Stimulated activated CD4-positive, alpha-beta T cell treated with anti-CD3 and anti-CD28 coated beads, Interleukin-2, amount 100 ng/mL, for 48 hours (primary cell): Measurements from ENCODE around the gene MEN1.

ENCODE experiments used
- DNase-seq, 2 donors: peaks; one replicate each; pipeline ENCODE4 v3.0.0-alpha.2; 2020

The MEN1 gene

GRCh38 chr11:64778223-64778472 lies 32.2 kb downstream of the MEN1 start:
- no peak for DNase-seq

GRCh38 chr11:64777449-64778222 lies 32.7 kb downstream of the MEN1 start:
- peak; percentile 70 to 79 for DNase-seq

GRCh38 chr11:64776875-64777274 lies 33.5 kb downstream of the MEN1 start:
- DNase-seq: no peak

DNA sequence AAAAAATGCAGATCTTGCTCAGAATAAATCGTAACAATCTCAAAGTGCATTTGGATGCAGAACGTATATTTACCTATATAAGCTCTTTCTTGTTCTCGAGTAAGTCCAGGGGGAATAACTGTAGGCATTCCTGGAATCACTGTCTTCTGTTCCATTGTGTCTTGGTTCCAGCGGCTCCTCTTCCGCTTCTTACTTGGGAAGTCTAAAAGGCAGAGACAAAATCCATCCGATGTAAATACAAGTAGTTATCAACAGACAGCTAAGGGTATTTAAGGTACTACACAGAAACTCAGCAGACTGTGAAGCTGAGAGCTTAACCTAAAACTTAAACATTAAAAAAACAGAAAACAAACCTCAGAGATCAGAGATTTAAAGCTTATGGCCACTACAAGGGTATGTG lies 33.9 kb downstream of the MEN1 start:
- no peak for DNase-seq

DNA sequence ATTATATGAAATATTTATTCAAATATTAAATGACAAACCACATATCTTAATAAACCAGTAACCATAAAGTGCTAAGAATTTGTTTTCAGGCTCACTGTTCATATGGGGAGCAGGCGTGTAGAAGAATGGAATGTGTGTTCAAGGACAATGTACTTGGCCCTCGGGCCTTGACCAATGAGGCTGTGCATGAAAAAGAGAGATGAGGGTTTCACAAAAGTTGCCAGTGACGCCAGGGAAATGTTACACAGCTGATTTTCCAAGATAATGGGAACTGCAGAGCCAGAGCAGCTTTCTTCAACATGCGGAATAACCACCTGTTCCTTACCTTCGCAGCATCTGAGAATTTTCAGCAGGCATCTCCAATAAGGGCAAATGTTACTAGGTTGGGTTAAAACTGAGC lies 36.2 kb downstream of the MEN1 start:
- DNase-seq: no peak

GRCh38 chr11:64772303-64773018 lies 37.9 kb downstream of the MEN1 start:
- no peak for DNase-seq

DNA sequence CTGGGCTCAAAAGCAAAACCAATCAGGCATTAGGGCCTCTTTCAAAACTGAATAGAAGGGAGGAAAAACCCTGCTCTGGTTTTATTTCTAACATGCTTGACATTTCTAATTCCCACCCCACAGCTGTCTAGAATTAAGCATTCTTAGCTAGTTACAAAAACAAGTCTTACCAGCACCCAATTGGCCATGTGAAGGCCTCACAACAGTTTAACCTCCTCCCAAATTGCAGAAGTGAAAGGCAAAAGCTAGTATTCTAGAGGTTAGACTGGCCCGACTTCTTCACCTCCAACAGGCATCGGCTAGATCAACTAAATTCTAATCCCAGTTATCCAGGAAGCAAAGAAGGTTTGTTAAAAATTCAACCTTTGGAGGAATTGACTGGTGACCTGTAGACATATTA lies 38.5 kb downstream of the MEN1 start:
- no peak for DNase-seq

GRCh38 chr11:64770120-64770519 lies 40.2 kb downstream of the MEN1 start:
- no peak for DNase-seq

GRCh38 chr11:64769283-64769682 lies 41.1 kb downstream of the MEN1 start:
- DNase-seq: no peak

- DNase-seq: no peak
Measured at GRCh38 chr11:64768300-64768694, 42.1 kb downstream of the MEN1 start.

DNA sequence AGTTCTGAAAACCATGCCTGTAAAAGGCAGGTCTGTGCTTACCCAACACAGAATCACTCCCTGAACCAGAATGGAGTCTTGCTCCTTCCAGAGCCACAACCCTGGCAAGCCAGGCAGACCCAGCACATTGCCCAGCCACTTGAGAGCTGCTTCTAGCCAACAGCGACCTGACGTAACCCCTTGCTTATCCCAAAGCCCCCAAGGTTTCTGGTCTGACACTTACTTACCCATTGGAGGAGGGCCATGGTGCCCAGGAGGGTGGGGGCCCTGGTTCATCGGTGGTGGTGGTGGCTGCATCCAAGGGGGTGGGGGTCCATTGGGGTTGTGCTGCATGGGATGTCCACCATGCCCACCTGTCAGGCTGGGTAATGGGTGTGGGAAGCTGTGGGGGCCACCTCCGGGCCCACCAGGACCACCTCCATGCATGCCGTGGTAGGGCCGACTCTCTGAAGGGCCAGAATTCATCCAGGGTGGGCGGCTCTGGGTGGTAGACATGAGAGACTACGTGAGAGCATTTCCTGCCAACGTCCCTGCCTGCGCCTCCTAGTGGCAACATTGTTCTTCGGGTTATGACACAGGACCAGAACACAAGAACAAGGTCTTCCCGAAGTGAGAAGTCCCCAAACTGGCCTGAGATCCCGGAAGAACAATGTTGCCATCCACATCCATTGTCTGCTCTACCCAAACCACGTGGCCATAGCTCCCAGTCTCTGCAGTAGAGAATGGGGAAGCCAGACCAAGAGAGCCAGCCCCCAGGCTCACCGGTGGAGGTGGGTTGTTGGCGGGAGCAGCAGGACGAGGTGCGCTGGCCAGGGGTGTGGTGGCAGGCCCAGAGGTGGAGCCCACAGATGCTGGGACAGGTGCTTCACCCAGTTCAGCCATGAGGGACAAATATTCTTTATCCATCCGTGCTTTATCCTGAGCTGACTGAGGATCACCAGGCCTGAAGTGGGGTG lies 42.7 kb downstream of the MEN1 start:
- peak; percentile 85 to 86 for DNase-seq

DNA sequence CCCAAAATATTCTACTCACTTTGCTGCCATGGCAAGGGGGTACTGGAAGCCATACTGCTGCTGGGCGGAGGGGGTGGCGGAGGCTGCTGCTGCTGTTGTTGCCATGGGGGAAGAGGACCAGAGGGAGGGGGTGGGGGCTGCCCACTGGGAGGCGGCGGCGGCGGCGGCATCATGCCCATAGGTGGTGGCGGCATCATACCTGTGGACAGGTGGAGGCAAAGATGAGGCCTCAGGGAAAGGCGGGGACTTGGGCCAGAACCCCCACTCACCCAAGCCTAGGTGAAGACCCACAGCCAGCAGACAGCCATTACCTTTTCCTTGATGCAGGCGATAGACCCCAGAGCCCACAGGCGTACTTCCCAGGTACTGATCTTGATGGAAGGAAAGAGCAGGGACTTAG lies 43.5 kb downstream of the MEN1 start:
- DNase-seq: no peak

- no peak for DNase-seq
Measured at GRCh38 chr11:64765851-64766665, 44.3 kb downstream of the MEN1 start.

GRCh38 chr11:64765291-64765850 lies 45.0 kb downstream of the MEN1 start:
- DNase-seq: no peak

DNA sequence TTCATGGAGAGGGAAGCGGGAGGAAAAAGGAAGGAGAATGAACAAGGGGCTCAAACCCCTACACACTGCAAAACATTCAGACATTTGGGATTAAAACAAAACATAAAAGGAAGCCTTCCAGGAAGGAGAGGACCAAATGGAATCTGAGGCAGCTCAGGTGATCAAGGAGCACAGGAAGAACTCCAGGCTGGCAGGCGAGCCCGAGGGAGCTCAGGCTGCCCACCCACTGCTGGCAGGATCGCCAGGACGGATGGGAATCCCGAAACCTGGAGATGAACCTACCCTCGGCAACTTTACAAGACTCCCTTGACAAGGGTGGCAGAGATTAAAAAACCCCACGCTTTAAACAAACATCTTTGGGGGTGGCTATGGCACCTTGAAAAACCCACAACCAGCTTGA lies 45.6 kb downstream of the MEN1 start:
- DNase-seq: no peak

- no peak for DNase-seq
Measured at GRCh38 chr11:64764040-64764611, 46.2 kb downstream of the MEN1 start.

DNA sequence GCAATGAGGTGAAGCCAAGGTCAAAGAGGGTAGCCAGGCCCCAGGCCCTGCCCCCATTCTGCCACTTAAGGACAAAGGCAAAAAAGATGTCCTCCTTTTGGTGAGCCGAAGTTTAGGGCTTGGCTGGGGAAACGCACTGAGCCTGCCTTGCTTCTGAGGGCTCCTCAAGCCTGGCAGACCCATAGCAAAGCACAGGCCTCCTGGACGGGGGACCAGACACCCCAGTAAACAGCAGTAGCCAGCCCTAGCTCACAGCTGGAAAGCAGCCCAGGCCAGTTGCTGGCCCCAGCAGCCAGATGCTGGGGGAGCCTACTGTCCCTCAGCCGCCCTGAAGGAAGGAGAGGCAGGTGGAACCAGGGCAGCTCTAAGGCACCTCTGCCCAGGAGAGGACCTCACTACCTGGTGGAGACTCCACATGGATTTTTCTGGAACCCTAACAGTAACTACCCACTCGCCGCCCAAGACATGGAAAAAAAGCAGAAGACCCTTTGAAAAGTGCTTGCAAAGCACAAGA lies 46.8 kb downstream of the MEN1 start:
- no peak for DNase-seq

DNA sequence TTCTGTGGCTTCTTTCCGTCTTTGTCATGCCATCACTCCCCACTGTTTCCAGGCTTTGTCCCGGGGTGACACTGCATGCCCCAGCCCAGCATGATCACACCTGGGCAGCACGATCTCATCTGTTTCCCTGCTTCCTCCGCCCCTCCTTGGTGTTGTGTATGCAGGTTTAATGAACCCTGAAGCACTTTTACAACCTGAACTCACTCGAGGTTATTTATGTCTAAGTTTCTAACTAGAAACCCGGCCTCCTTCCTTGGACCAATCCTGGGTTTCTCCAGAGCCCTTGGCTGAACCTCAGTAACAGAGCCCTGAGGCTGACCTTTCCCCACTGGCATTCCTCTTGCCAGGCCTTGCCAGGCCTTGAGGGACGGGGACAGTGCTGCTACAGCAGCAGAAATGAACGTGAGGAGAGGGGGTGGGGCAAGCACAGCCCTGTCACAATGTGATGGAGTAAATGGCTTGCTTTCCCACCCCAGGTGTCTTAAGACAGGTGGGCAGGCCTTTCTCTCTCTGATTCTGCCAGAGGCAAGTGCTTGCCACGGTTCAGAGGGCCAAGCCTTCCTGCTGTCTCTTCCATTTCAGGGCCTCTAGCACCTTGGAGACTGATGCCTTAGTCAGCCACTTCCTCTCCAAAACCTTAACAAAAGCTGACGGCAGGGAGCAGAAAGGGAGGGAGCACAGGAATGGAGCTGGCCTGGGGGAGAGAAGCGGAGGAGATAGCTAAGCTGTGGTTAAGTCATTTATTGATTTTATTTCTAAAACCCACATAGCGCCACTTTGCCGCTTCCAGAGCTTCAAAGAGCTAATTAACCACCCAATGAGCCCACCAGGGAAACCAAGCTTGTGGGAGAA lies 47.5 kb downstream of the MEN1 start:
- no peak for DNase-seq

DNA sequence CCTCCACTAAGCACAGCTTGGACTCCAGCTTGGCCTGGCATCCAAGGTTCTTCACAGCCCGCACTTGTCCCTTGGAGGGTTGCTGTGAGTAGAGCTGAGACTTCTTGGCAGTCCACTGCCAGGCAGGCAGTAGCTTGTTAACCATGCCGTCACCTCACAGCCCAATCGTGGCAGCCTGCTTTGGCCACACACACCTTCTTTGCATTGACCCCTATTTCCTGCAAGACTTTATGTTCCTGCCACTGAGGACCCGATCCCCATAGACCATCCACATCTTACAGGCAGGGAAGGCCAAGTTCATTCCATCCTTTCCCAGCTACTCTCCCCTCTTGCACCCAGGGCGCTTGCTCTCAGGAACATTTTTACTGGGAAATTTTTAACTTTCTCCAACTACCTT lies 48.1 kb downstream of the MEN1 start:
- no peak for DNase-seq

DNA sequence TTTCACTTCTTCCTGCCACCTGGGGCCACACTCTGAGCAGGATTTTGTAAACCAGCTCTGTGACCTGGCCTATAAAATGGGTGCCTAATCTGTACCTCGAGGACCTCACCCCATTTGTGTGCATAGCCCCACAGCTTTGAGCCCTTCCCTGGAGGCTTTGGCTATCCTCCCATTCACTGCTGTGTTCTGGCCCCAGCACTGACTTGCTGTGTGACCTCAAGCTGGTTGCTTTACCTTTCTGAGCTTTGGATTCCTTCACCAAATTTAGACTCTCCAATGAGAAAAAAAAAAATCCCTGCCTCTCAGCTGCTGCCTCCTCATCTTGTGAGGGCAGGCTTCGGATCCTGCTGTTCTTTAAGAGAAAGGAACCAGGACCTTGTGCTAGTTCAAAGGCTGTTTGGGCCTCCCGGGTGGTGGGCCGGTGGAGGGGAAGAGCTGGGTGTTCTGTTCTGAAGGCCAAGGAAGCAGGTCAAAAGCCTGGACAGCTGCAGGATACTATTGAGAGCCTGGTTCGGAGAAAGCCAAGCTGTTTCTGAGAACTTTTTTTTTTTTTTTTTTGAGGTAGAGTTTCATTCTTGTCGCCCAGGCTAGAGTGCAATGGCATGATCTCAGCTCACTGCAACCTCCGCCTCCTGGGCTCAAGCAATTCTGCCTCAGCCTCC lies 49.5 kb downstream of the MEN1 start:
- no peak for DNase-seq
